IMR-90 (cell line): ENCODE data around the gene FTO. TPM values are rescaled to one million over a fixed set of nuclear protein-coding genes. Genes with fewer than 3 reads are reported as not detected.

Experiments
- ATAC-seq: fragments of 200-7000 bp; cut with Tn5 transposase; 2 replicates; pipeline ENCODE4 v1.9.1; 2020; ENCODE audit warnings: low read depth, mild to moderate bottlenecking, moderate library complexity
- BruUV-seq: library from RNA; stranded (reverse); fragments of 400-500 nt; replicated peaks from 2 replicates; lab custom pipeline; 2021; lab: Mats Ljungman, UMichigan
- CTCF ChIA-PET: fragments of 300-600 bp; formaldehyde crosslinking; extraction: SDS; loops from one replicate; lab custom pipeline; 2021; ENCODE audit warnings: antibody characterized with exemption; lab: Yijun Ruan, JAX
- POLR2A ChIA-PET: fragments of 300-600 bp; sonication (Branson Sonifier 250); formaldehyde crosslinking; loops from one replicate; lab custom pipeline; 2022; ENCODE audit warnings: antibody characterized with exemption; ENCODE audit not compliant: unreplicated experiment; lab: Charles Lee
- DNase-seq: peaks from one replicate; pipeline ENCODE4 v3.0.0; 2013
- H2AFZ ChIP-seq: replicated peaks from 2 replicates; pipeline ENCODE3; 2013; ENCODE audit warnings: low read length, mild to moderate bottlenecking; ENCODE audit not compliant: poor library complexity
- H2AK5ac ChIP-seq: 2 replicates; pipeline ENCODE4 v1.6.1; 2013; ENCODE audit warnings: low read depth, low read length, inconsistent platforms
- H2AK9ac ChIP-seq: replicated peaks from 2 replicates; pipeline ENCODE3; 2013; ENCODE audit warnings: mild to moderate bottlenecking, low read depth, low read length, moderate library complexity; ENCODE audit not compliant: poor library complexity
- H2BK120ac ChIP-seq: 2 replicates; pipeline ENCODE4 v1.6.1; 2013; ENCODE audit warnings: low read depth, low read length, inconsistent platforms
- H2BK15ac ChIP-seq: 3 replicates; pipeline ENCODE4 v1.6.1; 2013; ENCODE audit warnings: low read depth, low read length, inconsistent platforms
- H2BK20ac ChIP-seq: 2 replicates; pipeline ENCODE4 v1.6.1; 2013; ENCODE audit warnings: low read depth, mild to moderate bottlenecking, inconsistent platforms, low read length, moderate library complexity
- H2BK5ac ChIP-seq: 2 replicates; pipeline ENCODE4 v1.6.1; 2013; ENCODE audit warnings: mild to moderate bottlenecking, low read depth, low read length, inconsistent platforms; ENCODE audit not compliant: poor library complexity, severe bottlenecking
- H3K14ac ChIP-seq: replicated peaks from 2 replicates; pipeline ENCODE4 v1.6.1; 2013; ENCODE audit warnings: low read depth, low read length, inconsistent platforms
- H3K18ac ChIP-seq: 2 replicates; pipeline ENCODE4 v1.6.1; 2013; ENCODE audit warnings: low read depth, low read length, control low read depth
- H3K23ac ChIP-seq: 2 replicates; pipeline ENCODE4 v1.6.1; 2013; ENCODE audit warnings: low read depth, low read length, inconsistent platforms
- H3K27ac ChIP-seq: 2 replicates; pipeline ENCODE4 v1.5.1; 2013; ENCODE audit warnings: mild to moderate bottlenecking, control low read depth, low read length; ENCODE audit not compliant: insufficient read depth
- H3K27me3 ChIP-seq: 2 replicates; pipeline ENCODE4 v1.6.1; 2013; ENCODE audit warnings: low read length; ENCODE audit not compliant: control insufficient read depth, insufficient read depth
- H3K36me3 ChIP-seq: 2 replicates; pipeline ENCODE4 v1.6.1; 2013; ENCODE audit warnings: low read length, mixed read lengths; ENCODE audit not compliant: control insufficient read depth, insufficient read depth
- H3K4ac ChIP-seq: 2 replicates; pipeline ENCODE4 v1.6.1; 2013; ENCODE audit warnings: low read depth, low read length, inconsistent platforms
- H3K4me1 ChIP-seq: 2 replicates; pipeline ENCODE4 v1.6.1; 2013; ENCODE audit warnings: low read length, mixed read lengths; ENCODE audit not compliant: control insufficient read depth, insufficient read depth
- H3K4me2 ChIP-seq: 2 replicates; pipeline ENCODE4 v1.6.1; 2013; ENCODE audit warnings: low read depth, mild to moderate bottlenecking, control low read depth, low read length, moderate library complexity
- H3K4me3 ChIP-seq: 2 replicates; pipeline ENCODE4 v1.5.1; 2013; ENCODE audit warnings: low read depth, mild to moderate bottlenecking, control low read depth, low read length, moderate library complexity; ENCODE audit not compliant: insufficient read depth
- H3K56ac ChIP-seq: 2 replicates; pipeline ENCODE4 v1.6.1; 2013; ENCODE audit warnings: low read length, inconsistent platforms; ENCODE audit not compliant: insufficient read depth; ENCODE audit errors: extremely low read depth
- H3K79me1 ChIP-seq, 2 experiments: 2 replicates each; pipeline ENCODE4 v1.6.1; 2013; ENCODE audit warnings: low read length in 2 of 2, inconsistent platforms in 1 of 2, low read depth in 1 of 2
- H3K9ac ChIP-seq: 2 replicates; pipeline ENCODE4 v1.6.1; 2013; ENCODE audit warnings: low read depth, low read length, control low read depth
- H3K9me1 ChIP-seq: 2 replicates; pipeline ENCODE4 v1.6.1; 2013; ENCODE audit warnings: low read length, inconsistent platforms; ENCODE audit not compliant: insufficient read depth
- H3K9me3 ChIP-seq: 2 replicates; pipeline ENCODE4 v1.6.1; 2013; ENCODE audit warnings: low read length; ENCODE audit not compliant: control insufficient read depth, insufficient read depth
- H4K20me1 ChIP-seq: 2 replicates; pipeline ENCODE4 v1.6.1; 2013; ENCODE audit warnings: low read length, inconsistent platforms; ENCODE audit not compliant: insufficient read depth
- H4K5ac ChIP-seq: 2 replicates; pipeline ENCODE4 v1.6.1; 2013; ENCODE audit warnings: mild to moderate bottlenecking, low read depth, low read length, control low read depth
- H4K8ac ChIP-seq, 2 experiments: 2 replicates each; pipeline ENCODE4 v1.6.1; 2013; ENCODE audit warnings: low read depth in 2 of 2, low read length in 2 of 2, control low read depth in 1 of 2, inconsistent platforms in 1 of 2
- H4K91ac ChIP-seq: 2 replicates; pipeline ENCODE4 v1.6.1; 2013; ENCODE audit warnings: low read depth, low read length, inconsistent platforms; ENCODE audit not compliant: insufficient read depth
- BHLHE40 ChIP-seq: fragments of 150-350 bp; IDR thresholded peaks from 2 replicates; pipeline ENCODE4 v1.6.1; 2016; ENCODE audit warnings: mild to moderate bottlenecking, low read depth, low read length
- CEBPB ChIP-seq: IDR thresholded peaks from 2 replicates; pipeline ENCODE4 v1.6.1; 2012; ENCODE audit warnings: low read depth, low read length, improper control_type of control experiment
- CHD1 ChIP-seq: IDR thresholded peaks from 2 replicates; pipeline ENCODE4 v1.6.1; 2012; ENCODE audit warnings: low read depth, low read length, improper control_type of control experiment
- FOS ChIP-seq: fragments of 150-350 bp; IDR thresholded peaks from 2 replicates; pipeline ENCODE4 v1.6.1; 2016; ENCODE audit warnings: low read depth, low read length
- MAFK ChIP-seq: IDR thresholded peaks from 2 replicates; pipeline ENCODE4 v1.6.1; 2012; ENCODE audit warnings: low read depth, low read length, improper control_type of control experiment
- MXI1 ChIP-seq: IDR thresholded peaks from 2 replicates; pipeline ENCODE4 v1.6.1; 2012; ENCODE audit warnings: low read depth, mild to moderate bottlenecking, low read length, moderate library complexity, borderline replicate concordance
- NFE2L2 ChIP-seq: fragments of 150-350 bp; IDR thresholded peaks from 2 replicates; pipeline ENCODE4 v1.6.1; 2016; ENCODE audit warnings: low read depth, mild to moderate bottlenecking, low read length
- RCOR1 ChIP-seq: IDR thresholded peaks from 2 replicates; pipeline ENCODE4 v1.6.1; 2012; ENCODE audit warnings: mild to moderate bottlenecking, low read length, improper control_type of control experiment; ENCODE audit not compliant: insufficient replicate concordance
- RFX5 ChIP-seq: IDR thresholded peaks from 2 replicates; pipeline ENCODE4 v1.8.0; 2012; ENCODE audit warnings: low read depth, mild to moderate bottlenecking, low read length, moderate library complexity
- SMC3 ChIP-seq: fragments of 150-350 bp; IDR thresholded peaks from 2 replicates; pipeline ENCODE4 v1.6.1; 2016; ENCODE audit warnings: low read depth, mild to moderate bottlenecking, antibody characterized with exemption, low read length, moderate library complexity
- WGBS, 2 experiments: methylation state at CpG; one replicate each; pipeline versions ENCODE4 v1.1.5 to v1.1.7; 2013; ENCODE audit warnings: missing lambda C conversion rate in 2 of 2; ENCODE audit not compliant: insufficient read length in 1 of 2; ENCODE audit errors: extremely low coverage in 2 of 2; 5-methylcytosine and 5-hydroxymethylcytosine counted together
- dilution Hi-C: fragments of 300-500 bp; cut with HindIII; formaldehyde crosslinking; loops from one replicate; pipeline ENCODE4 v1.14.3; 2018; ENCODE audit warnings: low sequenced_read_pairs; ENCODE audit not compliant: unreplicated experiment
- in situ Hi-C: fragments of 300-500 bp; cut with MboI; formaldehyde crosslinking; loops from 3 replicates; pipeline ENCODE4 v1.14.3; 2019; ENCODE audit warnings: low sequenced_read_pairs, inconsistent platforms, mixed read lengths
- intact Hi-C: fragments of 100-400 bp; cut with micrococcal nuclease; formaldehyde crosslinking; loops from 2 replicates; pipeline ENCODE4 v1.10.0; 2022
- polyA plus RNA-seq, 3 experiments: library from polyadenylated mRNA; depleted of rRNA; stranded (reverse); fragments of >200 nt; gene quantifications; 2 replicates each; pipeline ENCODE4 v1.2.3, GENCODE V29; 2012; ENCODE audit warnings: low replicate concordance in 1 of 3
- total RNA-seq: library from RNA; depleted of rRNA; stranded (reverse); fragments of >200 nt; gene quantifications from 2 replicates; pipeline ENCODE4 v1.2.3, GENCODE V29; 2012
- TF ChIP-seq, protein P1 (sequence below): fragments of 150-350 bp; IDR thresholded peaks from 2 replicates; pipeline ENCODE4 v1.6.1; 2016; ENCODE audit warnings: low read depth, mild to moderate bottlenecking, low read length, moderate library complexity, borderline replicate concordance
- TF ChIP-seq, protein P2 (sequence below): fragments of 150-350 bp; IDR thresholded peaks from 2 replicates; pipeline ENCODE4 v1.6.1; 2017; ENCODE audit warnings: mild to moderate bottlenecking, antibody characterized with exemption, low read length, low read depth

Gene FTO
- total and polyA plus RNA-seq, 2 of the 4 experiments (the other 2 are of a cell fraction): 70.3 to 132 TPM

DNA sequence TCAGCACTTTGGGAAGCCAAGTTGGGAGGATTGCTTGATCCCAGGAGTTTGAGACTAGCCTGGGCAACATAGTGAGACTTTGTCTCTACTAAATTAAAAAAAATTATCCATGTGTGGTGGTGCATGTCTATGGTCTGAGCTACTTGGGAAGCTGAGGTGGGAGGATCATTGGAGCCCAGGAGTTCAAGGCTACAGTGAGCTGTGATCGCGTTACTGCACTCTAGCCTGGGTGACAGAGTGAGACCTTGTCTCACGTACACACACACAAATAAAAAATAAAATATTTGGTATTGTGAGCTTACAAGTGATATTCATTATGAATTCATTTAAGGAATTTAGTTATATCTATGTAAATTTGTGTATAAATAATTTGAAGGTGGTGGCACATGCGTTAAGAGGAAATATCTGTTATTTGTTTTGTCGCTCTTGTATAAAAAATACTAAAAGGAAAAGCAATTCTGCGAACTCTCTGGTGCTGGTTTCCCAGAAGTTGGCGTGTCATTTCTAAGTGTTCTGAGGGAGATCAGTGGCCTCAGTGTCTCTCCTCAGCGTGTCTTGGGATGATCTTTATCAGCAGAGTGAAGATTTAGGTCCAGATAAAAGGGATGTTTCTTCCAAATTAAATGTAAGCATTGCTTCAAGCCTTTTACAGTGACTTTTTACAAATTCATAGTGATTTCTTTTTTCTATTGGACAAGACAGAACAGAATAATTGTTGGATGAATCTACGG is 187.6 kb downstream of the FTO start:
- Histone ChIP-seq H3K56ac (no peak overlapping the region), H2BK120ac (no peak overlapping the region), H3K4ac (peak overlapping the region; percentile 58; the same call in 1 of the 2 replicates), H2AFZ (no peak overlapping the region), H3K18ac (no peak overlapping the region), H3K27me3 (no peaks in the 10 kb centered on the region), H2BK5ac (no peak overlapping the region), H2BK15ac (0 out of 3 replicates have a peak overlapping the region, but pooled peaks have one; percentile 41), H3K9me3 (no peaks in the 10 kb centered on the region), H3K4me2 (no peak overlapping the region), H4K8ac (no peak overlapping the region), H4K5ac (no peak overlapping the region), H4K91ac (peak overlapping the region; percentile 55), H3K14ac (no peak overlapping the region), H3K9me1 (no peaks in the 10 kb centered on the region), H3K9ac (peak overlapping the region; percentile 45; the same call in 1 of the 2 replicates), H2AK9ac (no peak overlapping the region), H2BK20ac (0 out of 2 replicates have a peak overlapping the region, but pooled peaks have one; percentile 41), H3K36me3 (peaks cover 10% of the 10 kb centered on the region), H4K20me1 (no peaks in the 10 kb centered on the region), H3K23ac (no peak overlapping the region), H2AK5ac (no peak overlapping the region), H3K79me1 (peaks cover 3 to 4% of the 10 kb centered on the region in 2 experiments; a peak in 1 of 4 replicates), H3K27ac (no peak overlapping the region), H3K4me3 (no peak overlapping the region), H3K4me1 (peaks cover 4% of the 10 kb centered on the region)
- DNase-seq (no peak), ATAC-seq (no peak)
- WGBS, 2 experiments: 100% methylated on average over 1 of the region's 9 CpGs; no CpG with 5 or more reads in 1 of the 2 experiments
- TF ChIP-seq, protein P1, sequence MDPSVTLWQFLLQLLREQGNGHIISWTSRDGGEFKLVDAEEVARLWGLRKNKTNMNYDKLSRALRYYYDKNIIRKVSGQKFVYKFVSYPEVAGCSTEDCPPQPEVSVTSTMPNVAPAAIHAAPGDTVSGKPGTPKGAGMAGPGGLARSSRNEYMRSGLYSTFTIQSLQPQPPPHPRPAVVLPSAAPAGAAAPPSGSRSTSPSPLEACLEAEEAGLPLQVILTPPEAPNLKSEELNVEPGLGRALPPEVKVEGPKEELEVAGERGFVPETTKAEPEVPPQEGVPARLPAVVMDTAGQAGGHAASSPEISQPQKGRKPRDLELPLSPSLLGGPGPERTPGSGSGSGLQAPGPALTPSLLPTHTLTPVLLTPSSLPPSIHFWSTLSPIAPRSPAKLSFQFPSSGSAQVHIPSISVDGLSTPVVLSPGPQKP: no peak
- TF ChIP-seq MAFK: no peak
- no peak for TF ChIP-seq FOS
- no peak for TF ChIP-seq MXI1
- no peak for TF ChIP-seq CEBPB
- no peak for TF ChIP-seq RFX5
- no peak for TF ChIP-seq NFE2L2
- TF ChIP-seq SMC3: no peak
- TF ChIP-seq, protein P2, sequence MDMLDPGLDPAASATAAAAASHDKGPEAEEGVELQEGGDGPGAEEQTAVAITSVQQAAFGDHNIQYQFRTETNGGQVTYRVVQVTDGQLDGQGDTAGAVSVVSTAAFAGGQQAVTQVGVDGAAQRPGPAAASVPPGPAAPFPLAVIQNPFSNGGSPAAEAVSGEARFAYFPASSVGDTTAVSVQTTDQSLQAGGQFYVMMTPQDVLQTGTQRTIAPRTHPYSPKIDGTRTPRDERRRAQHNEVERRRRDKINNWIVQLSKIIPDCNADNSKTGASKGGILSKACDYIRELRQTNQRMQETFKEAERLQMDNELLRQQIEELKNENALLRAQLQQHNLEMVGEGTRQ: no peak
- no peak for TF ChIP-seq RCOR1
- TF ChIP-seq CHD1: no peak
- TF ChIP-seq BHLHE40: no peak
- in situ Hi-C loops: loop anchor here (25.0 kb wide), 1 partner anchor 1046 kb away; the partner anchor contains the start of gene IRX5
- BruUV-seq: no TSS peak
- dilution Hi-C loops: no loop called here
- POLR2A ChIA-PET: interaction anchor here (0.7 kb wide), 1 partner anchor 115 kb away, joined by 3 read pairs; no protein-coding TSS in a partner anchor
- CTCF ChIA-PET: interaction anchor here (0.6 to 1.5 kb wide), 5 partner anchors 10 to 413 kb away, joined by 3 to 4 read pairs (median 3); no protein-coding TSS in a partner anchor
- intact Hi-C loops: loop anchor here (1.0 to 10.0 kb wide), 10 partner anchors 119 to 1571 kb away; no protein-coding TSS in a partner anchor
